Lower leg skin (tissue), 4 donors: ENCODE results near the gene CD81. TPM values are rescaled to one million over a fixed set of nuclear protein-coding genes. Genes with fewer than 3 reads are reported as not detected.

Source experiments
- DNase-seq, 2 donors: peaks; one replicate each; pipeline ENCODE4 v3.0.0-alpha.2; 2019; ENCODE audit warnings: low spot score in 2 of 2
- H3K4me3 ChIP-seq: fragments of 200-600 bp; sonication (generic); 2 replicates; pipeline ENCODE4 v1.5.1; 2017; ENCODE audit warnings: mild to moderate bottlenecking, low read depth; ENCODE audit not compliant: poor library complexity, severe bottlenecking
- POLR2A ChIP-seq, 2 donors: fragments of 450-650 bp; IDR thresholded peaks; one replicate each; pipeline ENCODE4 v1.6.1; 2016 to 2017; ENCODE audit warnings: antibody characterized with exemption in 2 of 2, mild to moderate bottlenecking in 1 of 2, moderate library complexity in 1 of 2
- WGBS, 2 donors: methylation state at CpG; one replicate each; pipeline ENCODE4 v1.1.5; 2018; 5-methylcytosine and 5-hydroxymethylcytosine counted together
- intact Hi-C: fragments of 100-400 bp; cut with DNase I; formaldehyde crosslinking; loops from one replicate; pipeline ENCODE4 v1.15.0; 2023; ENCODE audit warnings: low total_unique reads
- total RNA-seq, 4 donors: library from RNA; depleted of rRNA; stranded (reverse); fragments of >200 nt; gene quantifications; one replicate each; pipeline ENCODE4 v1.1.0, GENCODE V29; 2016
- TF ChIP-seq, protein P1 (sequence below), 3 donors: fragments of 450-650 bp; IDR thresholded peaks; one replicate each; pipeline ENCODE4 v1.5.1; 2016; ENCODE audit warnings: antibody characterized with exemption in 3 of 3, mild to moderate bottlenecking in 3 of 3, moderate library complexity in 2 of 3

Gene CD81
- total RNA-seq, 4 donors from 2014 or later: 189 to 337 (median 250) TPM

- intact Hi-C loops: no loop called here
Observed at GRCh38 chr11:2445746-2446551, 68.8 kb downstream of the CD81 start.

DNA sequence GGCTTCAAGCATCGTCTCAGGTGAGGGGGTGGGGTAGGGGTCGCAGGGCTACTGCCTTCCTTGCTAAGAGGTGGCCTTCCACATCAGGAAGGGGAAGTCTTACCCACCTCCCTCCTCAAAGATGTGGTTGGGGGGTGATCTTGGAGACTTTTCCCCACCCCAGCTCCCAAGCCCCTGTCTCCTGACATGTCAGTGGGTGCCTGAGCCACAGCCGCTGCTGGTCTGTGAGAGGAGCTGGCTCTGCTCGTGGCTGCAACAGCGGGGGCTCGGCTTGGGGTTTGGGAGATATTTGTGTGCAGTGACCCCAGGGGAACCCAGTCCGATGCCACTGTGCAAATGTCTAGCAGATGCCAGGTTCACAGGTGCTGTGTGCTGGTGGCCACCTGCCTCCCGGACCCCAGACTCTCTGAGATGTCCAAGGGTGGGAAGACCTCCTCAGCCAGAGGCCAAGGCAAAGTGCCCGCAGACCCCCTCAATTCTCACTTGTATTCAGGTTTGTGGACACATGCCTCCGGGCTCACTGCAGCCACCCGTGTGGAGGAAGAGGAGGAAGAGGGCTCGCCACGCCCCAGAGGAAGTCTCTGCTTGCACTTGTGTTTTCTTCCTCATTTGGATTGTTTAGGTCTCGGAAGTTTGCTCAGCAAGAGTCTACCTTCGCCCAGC, 69.6 kb downstream of the CD81 start:
- intact Hi-C loops: no loop called here
- 72 to 75% methylated on average over 14 to 15 of the region's 15 CpGs for WGBS, 2 donors
- TF ChIP-seq POLR2A (IDR thresholded peaks at IDR 0.05): no peak
- TF ChIP-seq, protein P1, sequence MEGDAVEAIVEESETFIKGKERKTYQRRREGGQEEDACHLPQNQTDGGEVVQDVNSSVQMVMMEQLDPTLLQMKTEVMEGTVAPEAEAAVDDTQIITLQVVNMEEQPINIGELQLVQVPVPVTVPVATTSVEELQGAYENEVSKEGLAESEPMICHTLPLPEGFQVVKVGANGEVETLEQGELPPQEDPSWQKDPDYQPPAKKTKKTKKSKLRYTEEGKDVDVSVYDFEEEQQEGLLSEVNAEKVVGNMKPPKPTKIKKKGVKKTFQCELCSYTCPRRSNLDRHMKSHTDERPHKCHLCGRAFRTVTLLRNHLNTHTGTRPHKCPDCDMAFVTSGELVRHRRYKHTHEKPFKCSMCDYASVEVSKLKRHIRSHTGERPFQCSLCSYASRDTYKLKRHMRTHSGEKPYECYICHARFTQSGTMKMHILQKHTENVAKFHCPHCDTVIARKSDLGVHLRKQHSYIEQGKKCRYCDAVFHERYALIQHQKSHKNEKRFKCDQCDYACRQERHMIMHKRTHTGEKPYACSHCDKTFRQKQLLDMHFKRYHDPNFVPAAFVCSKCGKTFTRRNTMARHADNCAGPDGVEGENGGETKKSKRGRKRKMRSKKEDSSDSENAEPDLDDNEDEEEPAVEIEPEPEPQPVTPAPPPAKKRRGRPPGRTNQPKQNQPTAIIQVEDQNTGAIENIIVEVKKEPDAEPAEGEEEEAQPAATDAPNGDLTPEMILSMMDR (IDR thresholded peaks at IDR 0.05): no peak
- H3K4me3 ChIP-seq: no peak overlapping the region
- DNase-seq: no peak

More at GRCh38 chr11:2445746-2446551, 68.8 kb downstream of the CD81 start:
- no peak for DNase-seq
- 16 to 34% methylated on average over 12 to 13 of the region's 23 CpGs for WGBS, 2 donors
- TF ChIP-seq, protein P1 (IDR thresholded peaks at IDR 0.05): no peak
- no peak for TF ChIP-seq POLR2A (IDR thresholded peaks at IDR 0.05)
- no peak overlapping the region for H3K4me3 ChIP-seq

Other genes with a start within 250 kb of the CD81 start
- gene IGF2, start 237.9 kb upstream of the CD81 start, total RNA-seq: 10 to 100 TPM in 1 of 4 donors, 1 to 10 TPM in 3; 4.5 to 14.7 (median 6.0) TPM
- gene INS, start 216.1 kb upstream of the CD81 start, total RNA-seq: not detected
- gene TH, start 205.5 kb upstream of the CD81 start, total RNA-seq: under 1 TPM in 2 of 4 donors, not detected in 2; 0.36 to 0.84 TPM
- gene ASCL2, start 106.7 kb upstream of the CD81 start, total RNA-seq: 10 to 100 TPM; 21.9 to 43.6 (median 29.3) TPM
- gene C11orf21, start 75.4 kb upstream of the CD81 start, total RNA-seq: 1 to 10 TPM in 1 of 4 donors, under 1 TPM in 3; 0.42 to 1.4 (median 0.65) TPM
- gene TSPAN32, start 75.3 kb upstream of the CD81 start, total RNA-seq: 1 to 10 TPM in 2 of 4 donors, under 1 TPM in 2; 0.30 to 2.4 (median 1.5) TPM
- 10 to 100 TPM; 45.6 to 58.7 (median 55.8) TPM for gene TSSC4, start 23.4 kb downstream of the CD81 start, total RNA-seq
- not detected for gene TRPM5, start 67.2 kb downstream of the CD81 start, total RNA-seq
- gene KCNQ1, start 67.7 kb downstream of the CD81 start, total RNA-seq: 1 to 10 TPM in 3 of 4 donors, under 1 TPM in 1; 0.81 to 2.2 (median 1.6) TPM